ENCODE results near the gene MORF4L1.
"Not testable (repeated sequence)": the region's sequence is repeated elsewhere in the genome, so short reads cannot be mapped to it uniquely, and the experiment has no call there.

MORF4L1 gene

DNA sequence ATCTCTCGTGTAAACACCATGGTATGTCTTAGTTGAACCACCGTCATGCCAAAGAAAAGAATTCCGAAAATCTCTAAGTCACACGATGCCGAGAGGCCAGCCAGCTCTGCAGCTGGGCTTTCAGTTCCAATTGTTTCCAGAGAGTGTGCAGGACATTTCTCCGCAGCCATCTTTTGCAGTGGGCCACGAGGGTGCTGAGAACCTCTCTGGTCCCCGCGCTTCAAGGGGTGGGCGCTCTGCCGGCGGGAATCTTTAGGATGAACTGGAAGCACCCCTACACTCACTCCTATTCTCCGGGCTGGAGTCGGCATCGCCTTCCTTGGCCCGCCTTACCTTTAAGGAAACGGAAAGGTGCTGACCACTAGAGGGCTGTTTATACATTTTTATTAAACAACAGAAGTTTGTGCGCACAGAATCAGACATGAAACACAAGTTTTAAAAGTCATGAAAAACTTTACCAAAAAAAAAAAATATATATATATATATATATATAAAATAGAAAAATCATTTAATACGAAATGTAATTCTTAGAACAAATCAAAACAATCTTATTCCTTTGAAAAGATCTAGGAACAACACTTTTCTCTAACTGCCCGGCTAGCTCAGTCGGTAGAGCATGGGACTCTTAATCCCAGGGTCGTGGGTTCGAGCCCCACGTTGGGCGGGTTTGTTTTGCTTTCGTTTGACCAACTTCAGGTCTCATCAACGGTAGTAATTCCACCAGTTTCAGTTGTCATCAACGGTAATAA, 12.5 kb upstream of the MORF4L1 start:
- peak; percentile 92 for DNase-seq (ENCODE audit: low spot score)

DNA sequence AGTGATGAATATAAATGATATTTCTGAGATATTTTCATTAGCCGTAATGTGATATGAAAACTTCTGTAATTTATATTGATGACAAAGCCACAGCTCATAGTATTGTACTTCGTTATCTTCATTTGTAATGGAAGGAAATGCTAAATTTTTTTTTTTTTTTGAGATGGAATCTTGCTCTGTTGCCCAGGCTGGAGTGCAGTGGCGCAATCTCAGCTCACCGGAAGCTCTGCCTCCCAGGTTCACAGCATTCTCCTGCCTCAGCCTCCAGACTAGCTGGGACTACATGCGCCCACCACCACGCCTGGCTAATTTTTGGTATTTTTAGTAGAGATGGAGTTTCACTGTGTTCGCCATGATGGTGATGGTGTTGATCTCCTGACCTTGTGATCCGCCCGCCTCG, 7.1 kb upstream of the MORF4L1 start:
- DNase-seq (ENCODE audit: low spot score): not testable (repeated sequence)

DNA sequence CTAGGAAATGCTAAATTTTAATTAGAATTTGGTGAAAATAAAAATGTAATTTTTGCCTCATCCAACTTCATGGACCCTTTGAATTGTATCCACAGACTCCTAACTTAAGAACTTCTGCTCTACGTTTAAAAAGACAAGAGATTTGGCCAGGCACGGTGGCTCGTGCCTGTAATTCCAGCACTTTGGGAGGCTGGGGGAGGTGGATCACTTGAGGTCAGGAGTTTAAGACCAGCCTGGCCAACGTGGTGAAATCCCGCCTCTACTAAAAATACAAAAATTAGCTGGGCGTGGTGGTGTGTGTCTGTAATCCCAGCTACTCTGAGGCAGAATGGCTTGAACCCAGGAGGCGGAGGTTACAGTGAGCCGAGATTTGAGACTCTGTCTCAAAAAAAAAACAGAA, 6.7 kb upstream of the MORF4L1 start:
- DNase-seq (ENCODE audit: low spot score): not testable (repeated sequence)

DNA sequence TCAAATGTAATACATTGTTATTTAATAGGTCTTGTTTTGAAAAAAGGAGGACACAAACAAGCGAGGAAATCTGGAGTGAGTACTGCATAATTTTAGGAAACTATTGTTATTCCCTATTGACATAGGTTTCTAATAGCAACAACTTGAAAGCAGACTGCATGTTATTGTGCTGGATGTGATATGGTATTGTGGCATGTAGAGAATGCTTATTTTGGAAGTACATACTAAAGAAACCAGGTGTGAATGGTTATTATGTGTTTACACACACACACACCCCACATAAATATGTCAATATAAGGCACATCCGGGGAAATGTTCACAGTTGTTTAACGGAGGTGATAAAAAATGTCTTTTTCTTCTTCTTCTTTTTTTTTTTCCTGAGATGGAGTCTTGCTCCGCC, 5.9 kb upstream of the MORF4L1 start:
- no peak for DNase-seq (ENCODE audit: low spot score)

DNA sequence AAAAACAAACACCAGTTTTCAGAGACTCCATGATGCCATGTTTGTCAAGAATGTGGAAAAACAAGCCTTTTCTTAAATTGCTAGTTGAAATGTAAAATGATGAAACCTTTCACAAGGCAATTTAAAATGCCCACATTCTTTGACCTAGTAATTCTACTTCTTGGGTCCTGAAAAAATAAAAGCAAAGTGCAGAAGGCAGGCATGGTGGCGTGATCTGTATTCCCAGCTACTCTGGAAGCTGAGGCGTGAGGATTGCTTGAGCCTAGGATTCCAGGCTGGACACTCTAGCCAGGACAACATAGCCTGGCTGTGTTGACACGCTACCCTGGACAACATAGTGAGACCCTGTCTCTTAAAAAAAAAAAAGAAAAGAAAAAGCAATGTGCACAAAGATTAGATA, 4.3 kb upstream of the MORF4L1 start:
- no peak for DNase-seq (ENCODE audit: low spot score)

DNA sequence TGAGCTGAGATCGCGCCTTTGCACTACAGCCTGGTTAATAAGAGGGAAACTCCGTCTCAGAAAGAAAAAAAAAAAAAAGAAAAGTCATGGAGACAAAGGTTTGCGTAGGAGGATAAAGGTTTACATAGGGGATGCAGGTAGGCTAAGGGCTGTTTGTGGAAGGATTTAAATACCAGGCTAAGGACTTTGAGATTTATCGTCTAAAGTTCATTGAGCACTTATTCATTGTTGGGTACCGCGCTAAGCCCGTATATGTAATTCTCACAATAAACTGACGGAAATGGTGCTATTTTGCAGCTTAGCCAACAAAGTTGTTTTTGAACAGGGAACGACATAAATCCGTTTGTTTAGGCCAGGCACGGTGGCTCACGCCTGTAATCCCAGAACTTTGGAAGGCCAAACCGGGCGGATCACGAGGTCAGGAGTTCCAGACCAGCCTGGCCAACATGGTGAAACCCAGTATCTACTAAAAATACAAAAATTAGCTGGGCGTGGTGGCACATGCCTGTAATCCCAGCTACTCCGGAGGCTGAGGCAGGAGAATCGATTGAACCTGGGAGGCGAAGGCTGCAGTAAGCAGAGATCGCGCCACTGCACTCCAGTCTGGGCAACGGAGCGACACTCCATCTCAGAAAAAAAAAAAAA, 1.1 kb upstream of the MORF4L1 start:
- not testable (repeated sequence) for DNase-seq (ENCODE audit: low spot score)

DNA sequence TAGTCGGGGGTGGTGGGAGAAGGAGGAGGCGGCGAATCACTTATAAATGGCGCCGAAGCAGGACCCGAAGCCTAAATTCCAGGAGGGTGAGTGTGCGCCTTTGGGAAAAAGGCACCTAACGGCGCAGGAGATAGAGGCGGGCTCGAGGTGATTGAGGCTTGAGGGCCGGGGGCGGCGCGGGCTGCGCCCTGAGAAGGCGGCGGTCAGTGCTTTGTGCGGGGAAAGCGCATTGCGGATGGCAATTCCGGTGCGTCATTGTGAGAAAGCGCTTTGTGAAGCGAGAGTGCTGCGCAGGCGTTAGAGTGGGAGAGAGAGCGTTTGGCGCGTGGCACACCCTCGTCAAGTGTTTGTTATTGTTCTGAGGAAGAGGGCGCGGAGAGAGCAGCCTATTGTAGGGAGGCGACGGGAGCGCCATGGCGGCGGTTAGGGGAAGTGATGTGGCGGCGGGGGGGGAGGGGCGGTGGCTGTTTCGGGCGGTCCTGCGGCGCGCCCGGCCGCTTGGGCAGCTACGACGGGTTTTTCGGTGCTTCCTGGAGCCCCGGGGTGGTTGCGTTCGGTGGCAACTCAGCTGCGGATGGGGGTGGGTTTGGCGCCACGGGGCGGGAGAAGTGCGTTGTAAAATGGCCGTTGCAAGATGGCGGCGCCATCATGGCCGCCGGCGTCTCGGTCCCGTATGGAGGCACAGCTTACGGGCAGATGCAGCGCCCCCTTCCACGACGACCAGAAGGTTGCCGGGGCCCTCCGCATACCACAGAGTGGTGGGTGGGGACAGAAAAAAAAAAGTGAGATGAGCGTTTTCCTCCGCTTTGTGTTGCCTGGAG, 492 bp downstream of the MORF4L1 start:
- peak; percentile 78 for DNase-seq (ENCODE audit: low spot score)

DNA sequence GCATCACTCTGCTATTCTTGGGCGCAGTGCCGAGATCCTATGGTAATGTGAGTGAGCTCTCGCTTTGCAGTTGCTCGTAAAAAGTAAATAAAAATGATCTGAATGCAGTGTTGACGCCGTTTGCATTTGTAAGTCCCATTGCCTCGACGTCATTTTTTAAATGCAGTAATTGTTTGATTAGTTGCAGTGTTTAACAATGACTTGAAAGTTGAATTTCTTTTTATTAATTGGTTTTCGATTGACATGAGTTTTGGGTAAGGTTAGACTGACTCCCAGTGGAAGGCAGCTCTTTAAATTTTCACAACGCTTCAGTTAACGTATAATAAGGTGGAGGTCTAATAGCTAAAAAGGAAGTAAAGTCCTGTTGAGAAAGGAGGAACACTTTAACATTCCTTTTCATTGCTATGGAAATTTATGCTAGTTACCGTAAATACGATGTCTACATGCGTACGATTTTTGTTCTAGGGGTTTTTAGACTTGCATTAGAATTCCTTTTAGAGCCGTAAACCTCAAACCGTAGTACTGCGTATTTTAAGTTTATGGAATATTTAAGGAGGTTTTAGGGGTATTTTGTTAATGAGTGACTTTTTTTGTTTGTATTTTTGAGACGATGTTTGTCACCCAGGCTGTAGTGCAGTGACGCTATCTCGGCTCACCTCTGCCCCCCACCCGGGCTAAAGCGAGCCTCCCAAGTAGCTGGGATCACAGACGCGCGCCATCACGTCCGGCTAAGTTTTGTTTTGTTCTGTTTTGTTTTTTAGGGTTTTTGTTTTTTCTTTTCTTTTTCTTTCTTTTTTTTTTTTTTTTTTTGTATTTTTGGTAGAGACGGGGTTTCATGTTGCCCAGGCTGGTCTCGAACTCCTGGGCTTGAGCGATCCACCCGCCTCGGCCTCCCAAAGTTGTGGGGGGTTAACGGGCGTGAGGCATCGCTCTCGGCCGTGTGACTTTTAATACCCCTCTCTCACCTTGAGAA, 1.4 kb downstream of the MORF4L1 start:
- peak; percentile 40 for DNase-seq (ENCODE audit: low spot score)

DNA sequence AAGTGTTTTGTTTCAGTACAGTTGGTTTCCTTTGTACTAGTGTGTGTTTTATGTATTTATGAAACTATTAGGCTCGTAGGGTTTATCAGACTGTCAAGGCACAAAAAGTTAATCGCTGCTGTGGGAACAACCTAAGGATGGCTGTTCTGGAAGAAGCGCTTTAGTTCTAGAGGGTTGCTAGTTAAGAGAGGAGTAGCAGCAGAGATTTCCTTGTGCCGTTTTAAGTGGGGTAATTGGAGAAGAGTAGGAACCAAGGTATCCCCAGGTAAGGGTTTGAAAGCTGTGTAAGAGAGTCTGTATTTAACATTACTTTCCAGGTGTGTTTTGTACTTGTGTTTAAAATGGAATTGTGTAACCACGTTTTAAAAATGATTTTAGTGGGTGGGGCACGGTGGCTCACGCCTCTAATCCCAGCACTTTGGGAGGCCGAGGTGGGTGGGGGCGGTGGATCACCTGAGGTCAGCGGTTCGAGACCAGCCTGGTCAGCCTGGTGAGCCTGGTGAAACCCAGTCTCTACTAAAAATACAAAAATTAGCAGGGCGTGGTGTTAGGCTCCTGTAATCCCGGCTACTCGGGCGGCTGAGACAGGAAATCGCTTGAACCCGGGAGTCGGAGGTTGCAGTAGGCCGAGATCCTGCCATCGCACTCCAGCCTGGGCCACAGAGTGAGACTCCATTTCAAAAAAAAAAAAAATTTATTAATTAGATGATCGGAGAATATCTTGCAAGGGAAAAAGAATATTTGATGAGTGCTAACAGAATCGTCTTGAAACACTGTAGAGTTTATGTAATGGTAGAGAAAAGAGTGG, 2.6 kb downstream of the MORF4L1 start:
- no peak for DNase-seq (ENCODE audit: low spot score)

DNA sequence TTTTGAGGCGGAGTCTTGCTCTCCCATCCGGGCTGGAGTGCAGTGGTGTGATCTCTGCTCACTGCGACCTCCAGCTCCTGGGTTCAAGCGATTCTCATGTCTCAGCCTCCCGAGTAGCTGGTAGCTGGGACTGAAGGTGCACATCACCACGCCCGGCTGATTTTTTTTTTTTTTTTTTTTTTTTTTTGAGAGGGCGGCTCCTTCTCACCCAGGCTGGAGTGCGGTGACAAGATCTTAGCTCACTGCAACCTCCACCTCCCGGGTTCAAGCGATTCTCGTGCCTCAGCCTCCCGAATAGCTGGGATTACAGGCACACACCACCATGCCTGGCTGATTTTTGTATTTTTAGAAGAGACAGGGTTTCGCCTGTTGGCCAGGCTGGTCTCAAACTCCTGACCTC, 4.3 kb downstream of the MORF4L1 start:
- not testable (repeated sequence) for DNase-seq (ENCODE audit: low spot score)

DNA sequence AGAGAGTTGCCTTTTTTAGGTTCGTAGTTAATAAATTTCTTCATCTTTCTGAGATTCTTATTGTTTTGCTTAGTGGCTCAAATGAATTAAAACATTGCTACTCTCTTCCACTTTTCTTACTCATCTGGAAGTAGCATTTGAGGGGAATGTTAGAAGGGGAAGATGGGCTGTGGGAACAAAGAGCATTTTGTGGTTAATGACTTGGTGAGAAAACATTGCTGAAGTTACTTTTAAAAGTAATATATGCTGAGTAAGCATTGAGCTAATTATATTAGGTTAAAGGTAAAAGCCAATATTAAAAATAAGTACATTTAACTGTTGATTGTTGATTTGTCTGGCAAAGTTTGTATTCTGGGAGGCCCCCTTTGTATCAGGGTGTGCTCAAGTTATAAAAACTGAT, 5.7 kb downstream of the MORF4L1 start:
- no peak for DNase-seq (ENCODE audit: low spot score)

DNA sequence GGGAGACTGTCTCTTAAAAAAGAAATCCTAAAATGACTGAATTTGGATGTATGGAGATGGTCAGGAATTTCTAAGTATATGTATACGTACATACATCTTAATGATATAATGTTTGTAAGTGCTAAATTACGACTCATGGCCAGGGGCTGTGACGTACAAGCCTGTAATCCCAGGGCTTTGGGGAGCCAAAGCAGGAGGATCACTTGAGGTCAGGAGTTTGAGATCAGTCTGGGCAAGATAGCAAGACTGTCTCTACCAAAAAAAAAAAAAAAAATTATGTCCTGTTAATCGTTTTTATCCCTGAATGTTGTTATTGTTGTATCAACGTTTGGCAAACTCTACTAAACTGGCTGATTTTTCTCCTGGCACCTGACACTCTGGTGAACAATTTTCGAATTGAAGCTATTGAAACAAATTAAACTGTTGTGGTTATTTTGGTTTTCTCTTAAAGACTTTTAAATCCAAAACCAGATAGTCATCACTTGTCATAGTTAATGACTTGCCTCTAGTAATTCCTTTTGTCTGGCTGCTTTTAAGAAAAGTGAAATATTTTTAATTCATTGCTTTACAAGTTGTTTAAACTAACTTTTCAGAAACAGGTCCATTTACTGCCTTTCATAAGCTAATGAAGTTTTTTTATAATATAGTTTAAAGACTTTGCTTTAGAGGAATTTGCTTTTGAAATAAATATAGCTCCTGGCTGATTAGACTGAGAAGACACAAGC, 7.0 kb downstream of the MORF4L1 start:
- no peak for DNase-seq (ENCODE audit: low spot score)

DNA sequence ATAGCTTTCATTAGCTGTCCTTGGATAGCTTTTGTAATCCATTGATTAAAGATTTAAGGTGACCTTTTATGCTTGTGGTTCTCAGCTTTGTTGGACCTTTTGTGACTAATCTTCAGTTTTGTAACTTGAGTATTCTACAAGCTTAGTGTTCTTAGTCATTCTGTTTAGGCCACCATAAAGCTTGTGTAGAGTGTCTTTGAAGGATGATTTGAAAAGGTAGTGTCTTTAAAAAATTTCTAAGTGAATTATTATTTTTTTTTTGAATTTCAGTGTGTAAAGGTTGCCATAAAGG, 7.5 kb downstream of the MORF4L1 start:
- DNase-seq (ENCODE audit: low spot score): no peak

DNA sequence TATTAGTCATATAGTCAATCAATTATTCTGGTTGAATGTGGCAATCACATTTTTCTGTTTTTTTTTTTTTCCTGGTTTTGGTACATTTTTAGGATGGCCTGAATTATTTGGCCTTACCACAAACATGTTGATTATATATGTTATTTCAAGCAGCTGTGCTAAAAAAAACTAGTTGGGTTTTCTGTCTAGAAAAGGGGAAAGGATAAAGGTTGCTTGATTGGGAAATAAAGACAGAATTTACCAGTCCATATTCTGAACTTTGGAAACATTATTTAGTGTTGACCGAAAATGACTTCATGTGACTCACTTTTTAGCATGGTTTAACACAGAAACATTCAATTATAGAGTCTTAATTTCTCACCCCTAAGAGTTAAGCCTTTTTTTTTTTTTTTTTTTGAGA, 8.1 kb downstream of the MORF4L1 start:
- no peak for DNase-seq (ENCODE audit: low spot score)

DNA sequence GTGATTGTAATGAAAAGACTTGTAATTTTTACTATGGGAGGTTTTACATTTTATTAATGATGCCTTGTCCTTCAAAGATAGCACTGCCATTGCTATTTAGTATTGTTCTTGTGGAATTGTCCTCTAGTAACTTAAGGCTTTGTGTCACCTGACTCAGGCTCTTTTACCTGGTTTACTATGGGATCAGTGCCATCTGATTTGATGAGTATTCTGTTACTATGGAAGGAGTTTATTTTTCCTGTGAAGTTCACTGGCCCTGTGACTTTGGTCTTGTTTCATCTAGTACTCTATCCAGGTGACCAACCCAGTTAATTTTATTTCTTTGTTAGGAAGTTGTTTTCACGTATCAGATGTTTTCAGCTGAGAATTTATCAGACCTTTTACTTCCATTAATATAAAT, 9.0 kb downstream of the MORF4L1 start:
- DNase-seq (ENCODE audit: low spot score): no peak

DNA sequence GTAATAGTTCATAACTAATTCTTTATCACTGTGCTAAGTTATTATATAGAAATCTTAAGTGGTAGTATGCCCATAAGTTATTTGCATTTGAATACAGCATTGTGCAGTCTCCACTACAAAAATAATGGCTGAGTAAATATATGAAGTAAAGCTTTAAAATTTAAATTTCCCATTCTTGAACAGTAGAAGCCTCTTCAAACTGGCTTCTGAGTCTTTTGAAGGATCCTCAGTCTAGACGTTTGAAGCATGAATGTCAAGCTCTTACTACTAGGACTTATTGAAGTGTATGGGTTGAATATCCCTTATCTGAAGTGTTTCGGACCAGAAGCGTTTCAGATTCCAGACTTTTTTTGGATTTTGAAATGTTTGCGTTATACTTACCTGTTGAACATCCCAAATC, 16.3 kb downstream of the MORF4L1 start:
- no peak for DNase-seq (ENCODE audit: low spot score)

DNA sequence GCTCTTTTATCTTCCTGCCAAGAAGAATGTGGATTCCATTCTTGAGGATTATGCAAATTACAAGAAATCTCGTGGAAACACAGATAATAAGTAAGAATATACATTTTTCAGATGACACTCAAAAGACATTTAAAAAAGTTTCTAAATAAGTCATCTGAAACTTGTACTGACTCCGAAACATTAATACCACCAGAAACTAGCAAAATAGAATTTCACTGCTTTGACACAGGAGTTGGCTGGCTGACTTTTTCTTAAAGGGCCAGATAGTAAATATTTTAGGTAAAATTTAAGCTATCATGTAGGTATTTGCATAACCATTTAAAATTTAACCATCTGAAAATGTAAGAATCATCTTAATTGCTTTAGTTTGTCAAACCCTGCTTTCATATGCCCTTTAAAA, 20.8 kb downstream of the MORF4L1 start:
- DNase-seq (ENCODE audit: low spot score): no peak

DNA sequence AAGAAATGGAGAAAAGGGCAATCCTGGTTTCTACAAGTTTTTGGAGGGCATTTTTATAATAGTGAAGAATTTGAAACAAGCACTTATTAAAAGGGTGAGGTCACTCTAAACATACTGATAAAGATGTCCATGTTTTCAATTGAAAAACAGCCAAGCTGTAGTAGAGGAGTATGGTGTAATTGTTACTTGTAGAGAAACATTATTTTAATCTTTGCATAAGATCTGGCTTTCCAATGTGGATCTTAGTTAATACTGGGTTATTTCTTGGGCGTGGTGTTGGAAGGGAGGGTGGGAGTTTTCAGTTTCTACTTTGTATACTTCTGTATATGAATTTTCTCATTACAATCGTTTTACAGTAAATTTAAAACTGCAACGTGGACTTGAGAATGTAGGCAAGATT, 22.8 kb downstream of the MORF4L1 start:
- DNase-seq (ENCODE audit: low spot score): no peak

DNA sequence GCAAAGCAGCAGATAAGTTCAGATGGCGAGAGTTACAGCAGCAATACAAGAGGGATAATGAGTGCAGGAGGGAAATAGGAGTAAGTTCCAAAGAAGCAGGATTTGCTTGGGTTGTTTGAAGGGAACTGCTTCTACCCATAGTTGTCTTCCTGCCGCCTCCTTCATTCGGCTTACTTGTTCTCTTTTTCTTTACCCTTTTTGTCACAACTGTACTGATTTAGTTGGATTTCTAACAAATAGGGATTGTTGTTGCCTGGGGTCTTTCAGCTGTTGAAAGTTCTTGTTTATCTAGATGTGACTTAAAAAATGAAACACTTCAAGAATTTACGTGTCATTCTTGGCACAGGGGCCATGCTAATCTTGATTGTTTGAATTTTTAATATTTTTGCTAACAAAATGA, 25.9 kb downstream of the MORF4L1 start:
- no peak for DNase-seq (ENCODE audit: low spot score)

DNA sequence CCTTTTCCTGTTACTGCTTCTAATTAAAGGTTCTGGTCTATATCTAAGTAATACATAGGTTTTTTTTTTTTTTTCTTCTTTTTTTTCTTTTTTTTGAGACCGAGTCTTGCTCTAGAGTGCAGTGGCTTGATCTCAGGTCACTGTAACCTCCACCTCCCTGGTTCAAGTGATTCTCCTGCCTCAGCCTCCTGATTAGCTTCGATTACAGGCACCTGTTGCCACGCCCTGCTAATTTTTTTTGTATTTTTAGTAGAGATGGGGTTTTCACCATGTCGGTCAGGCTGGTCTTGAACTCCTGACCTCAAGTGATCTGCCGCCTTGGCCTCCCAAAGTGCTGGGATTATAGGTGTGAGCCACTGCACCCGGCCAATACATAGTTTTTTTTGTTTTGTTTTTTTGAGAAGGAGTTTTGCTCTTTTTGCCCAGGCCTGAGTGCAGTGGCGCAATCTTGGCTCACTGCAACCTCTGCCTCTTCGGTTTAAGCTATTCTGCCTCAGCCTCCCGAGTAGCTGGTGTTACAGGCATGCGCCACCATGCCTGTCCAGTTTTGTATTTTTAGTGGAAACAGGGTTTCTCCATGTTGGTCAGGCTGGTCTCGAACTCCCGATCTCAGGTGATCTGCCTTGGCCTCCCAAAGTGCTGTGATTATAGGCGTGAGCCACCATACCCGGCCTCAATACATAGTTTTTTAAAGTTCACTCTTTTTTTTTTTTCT, 28.3 kb downstream of the MORF4L1 start:
- not testable (repeated sequence) for DNase-seq (ENCODE audit: low spot score)

Data from cerebellar cortex (tissue), 1 donor.